Adrenal gland (tissue), 5 donors: ENCODE measurements around the gene ADAMTS16.

ENCODE experiments used
- CTCF ChIP-seq, 6 experiments: fragments of 450-650 bp in 4 of 6; fragments of 200-600 bp in 2 of 6; sonication (generic) in 1 of 6; IDR thresholded peaks; 1 replicate in 5 of 6; 2 replicates in 1 of 6; pipeline versions ENCODE4 v1.5.1 to v1.8.0; 2016 to 2021; ENCODE audit warnings: antibody characterized with exemption in 6 of 6, mild to moderate bottlenecking in 2 of 6, moderate library complexity in 1 of 6
- POLR2A ChIP-seq, 2 donors: fragments of 450-650 bp; IDR thresholded peaks; one replicate each; pipeline ENCODE4 v1.6.1; 2017; ENCODE audit warnings: antibody characterized with exemption in 2 of 2, mild to moderate bottlenecking in 2 of 2, moderate library complexity in 1 of 2
- donor health status: DM: no; HTN: no; CAD: no.

DNA sequence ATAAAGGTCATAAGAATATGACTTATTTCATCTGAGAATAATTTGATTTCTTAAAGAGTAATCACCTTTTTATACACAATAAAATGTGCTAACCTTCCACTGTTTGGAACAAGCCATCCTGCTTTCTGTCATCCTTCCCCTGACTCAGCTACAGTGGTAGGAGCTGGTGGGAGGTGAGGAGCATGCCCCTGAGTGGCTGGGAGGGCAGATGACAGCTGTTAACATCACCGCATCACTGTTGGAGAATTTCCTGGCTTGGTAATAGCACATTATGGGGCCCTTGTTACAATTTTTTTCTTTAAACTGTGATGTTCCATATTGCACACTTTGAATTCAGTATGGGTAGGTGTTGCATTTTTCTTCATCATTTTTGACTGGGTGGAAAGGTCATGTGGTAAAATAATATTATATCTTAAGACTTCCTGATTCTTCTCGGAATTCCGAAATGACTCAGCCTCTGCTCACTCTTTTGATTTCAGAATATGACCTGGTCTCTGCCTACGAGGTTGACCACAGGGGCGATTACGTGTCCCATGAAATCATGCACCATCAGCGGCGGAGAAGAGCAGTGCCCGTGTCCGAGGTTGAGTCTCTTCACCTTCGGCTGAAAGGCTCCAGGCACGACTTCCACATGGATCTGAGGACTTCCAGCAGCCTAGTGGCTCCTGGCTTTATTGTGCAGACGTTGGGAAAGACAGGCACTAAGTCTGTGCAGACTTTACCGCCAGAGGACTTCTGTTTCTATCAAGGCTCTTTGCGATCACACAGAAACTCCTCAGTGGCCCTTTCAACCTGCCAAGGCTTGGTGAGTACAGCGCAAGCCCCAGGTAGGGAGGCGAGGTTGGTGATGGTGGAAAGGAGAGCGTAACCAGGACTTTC lies 5.8 kb downstream of the ADAMTS16 start:
- no peak for TF ChIP-seq CTCF (IDR thresholded peaks at IDR 0.05)
- no peak for TF ChIP-seq POLR2A (IDR thresholded peaks at IDR 0.05)
